Endothelial cell of hepatic sinusoid (primary cell): Measurements from ENCODE around the gene MCM5.

Experiments used
- in situ Hi-C: cut with HindIII; loops from 2 replicates; pipeline ENCODE4 v1.10.0; 2017; ENCODE audit warnings: low sequenced_read_pairs

MCM5 gene

DNA sequence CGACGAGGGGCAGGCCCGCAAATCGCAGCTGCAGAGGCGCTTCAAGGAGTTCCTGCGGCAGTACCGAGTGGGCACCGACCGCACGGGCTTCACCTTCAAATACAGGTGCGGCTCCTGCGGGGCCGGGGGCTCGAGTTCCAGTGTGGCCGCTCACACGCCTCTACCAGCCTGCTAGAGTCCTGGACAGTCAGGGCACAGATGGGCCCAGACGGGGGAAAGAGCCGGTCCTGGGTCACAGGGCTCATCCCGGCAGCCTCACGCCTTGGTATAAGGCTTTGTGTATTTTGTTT lies 506 bp downstream of the MCM5 start:
- in situ Hi-C loops, result loop anchor here (10.0 kb wide), 1 partner anchor 164 kb away; no protein-coding TSS in a partner anchor

DNA sequence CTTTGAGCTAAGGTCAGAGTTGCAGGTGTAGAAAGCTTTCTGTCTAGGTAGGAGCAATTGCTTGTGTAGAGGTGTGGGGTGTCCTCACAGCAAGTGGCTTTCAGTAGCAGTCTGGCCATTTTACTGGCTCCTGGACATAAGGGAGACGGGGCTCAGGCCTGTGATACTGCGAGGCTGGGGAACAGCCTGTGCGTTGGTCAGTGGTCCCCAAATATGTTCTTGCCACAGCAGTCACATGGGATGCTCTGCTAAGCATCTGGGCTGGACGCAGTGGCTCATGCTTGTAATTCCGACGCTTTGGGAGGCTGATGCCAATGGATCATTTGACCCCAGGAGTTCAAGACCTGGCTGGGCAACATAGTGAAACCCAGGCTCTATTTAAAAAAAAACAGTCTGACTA lies 1.9 kb downstream of the MCM5 start:
- in situ Hi-C loops, result loop anchor here (10.0 kb wide), 1 partner anchor 163 kb away; no protein-coding TSS in a partner anchor

DNA sequence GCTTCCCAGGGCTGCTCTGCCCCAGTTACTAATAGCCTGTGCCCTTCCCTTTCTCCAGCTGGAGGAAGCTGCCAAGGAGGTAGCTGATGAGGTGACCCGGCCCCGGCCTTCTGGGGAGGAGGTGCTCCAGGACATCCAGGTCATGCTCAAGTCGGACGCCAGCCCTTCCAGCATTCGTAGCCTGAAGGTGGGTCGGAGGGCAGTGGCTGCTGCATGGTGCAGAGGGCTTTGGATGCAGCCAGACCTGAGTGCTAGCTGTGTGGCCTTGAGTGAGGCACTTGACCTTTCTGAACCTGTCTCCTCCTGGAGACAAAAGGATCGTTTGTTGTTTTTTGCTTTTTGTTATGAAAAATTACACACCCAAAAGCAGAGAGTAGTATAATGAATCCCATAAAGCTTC lies 3.4 kb downstream of the MCM5 start:
- in situ Hi-C loops, result loop anchor here (10.0 kb wide), 1 partner anchor 161 kb away; no protein-coding TSS in a partner anchor

DNA sequence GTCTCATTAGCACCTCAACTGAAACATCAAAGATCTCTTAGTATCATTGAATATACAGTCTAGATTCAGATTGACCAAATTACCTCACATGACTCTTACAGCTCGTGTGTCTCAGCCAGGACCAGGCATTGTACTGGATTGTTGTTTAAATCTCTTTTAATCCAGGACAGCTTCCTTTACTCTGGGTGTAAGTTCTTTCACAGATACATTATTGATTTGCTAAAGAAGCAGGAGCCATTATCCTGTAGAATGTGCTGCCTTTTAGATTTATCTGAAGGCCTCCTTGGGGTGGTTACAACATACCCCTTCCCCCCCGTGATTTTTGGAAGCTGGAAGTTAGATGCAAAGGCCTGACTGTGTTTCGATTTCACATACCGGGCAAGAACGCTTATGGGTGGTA lies 4.2 kb downstream of the MCM5 start:
- in situ Hi-C loops, result loop anchor here (10.0 kb wide), 1 partner anchor 161 kb away; no protein-coding TSS in a partner anchor

DNA sequence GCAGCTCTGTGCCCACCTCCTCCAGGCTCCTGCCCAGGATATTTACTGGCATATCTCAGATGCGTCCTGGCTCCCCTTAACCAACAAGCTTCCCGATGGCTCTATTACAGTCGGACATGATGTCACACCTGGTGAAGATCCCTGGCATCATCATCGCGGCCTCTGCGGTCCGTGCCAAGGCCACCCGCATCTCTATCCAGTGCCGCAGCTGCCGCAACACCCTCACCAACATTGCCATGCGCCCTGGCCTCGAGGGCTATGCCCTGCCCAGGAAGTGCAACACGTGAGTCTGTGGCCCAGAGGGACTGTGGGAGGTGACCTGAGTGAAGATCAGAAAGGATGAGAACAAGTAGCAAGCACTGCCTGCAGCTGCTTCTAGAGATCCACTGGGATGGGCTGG lies 6.5 kb downstream of the MCM5 start:
- in situ Hi-C loops, result loop anchor here (10.0 kb wide), 1 partner anchor 158 kb away; no protein-coding TSS in a partner anchor

DNA sequence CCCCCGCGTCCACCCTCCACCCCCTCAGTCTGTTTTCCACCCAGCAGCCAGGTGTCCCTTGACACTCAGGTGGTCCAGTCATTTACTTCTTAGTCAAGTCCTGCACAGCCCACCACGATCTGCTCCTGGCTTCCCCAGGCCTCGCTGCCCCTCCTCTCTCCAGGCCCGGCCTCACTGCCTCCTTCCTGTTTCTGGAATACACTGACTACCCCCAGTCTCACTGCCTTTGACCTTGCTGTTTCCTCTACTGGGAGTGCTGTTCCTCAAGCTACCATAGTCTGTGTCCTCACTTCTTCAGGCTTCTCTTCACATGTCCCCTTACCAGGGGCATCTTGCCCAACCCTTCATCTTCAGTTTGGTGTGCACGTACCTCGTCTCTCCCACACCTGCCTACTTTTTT lies 7.4 kb downstream of the MCM5 start:
- in situ Hi-C loops, result loop anchor here (10.0 kb wide), 1 partner anchor 157 kb away; no protein-coding TSS in a partner anchor

DNA sequence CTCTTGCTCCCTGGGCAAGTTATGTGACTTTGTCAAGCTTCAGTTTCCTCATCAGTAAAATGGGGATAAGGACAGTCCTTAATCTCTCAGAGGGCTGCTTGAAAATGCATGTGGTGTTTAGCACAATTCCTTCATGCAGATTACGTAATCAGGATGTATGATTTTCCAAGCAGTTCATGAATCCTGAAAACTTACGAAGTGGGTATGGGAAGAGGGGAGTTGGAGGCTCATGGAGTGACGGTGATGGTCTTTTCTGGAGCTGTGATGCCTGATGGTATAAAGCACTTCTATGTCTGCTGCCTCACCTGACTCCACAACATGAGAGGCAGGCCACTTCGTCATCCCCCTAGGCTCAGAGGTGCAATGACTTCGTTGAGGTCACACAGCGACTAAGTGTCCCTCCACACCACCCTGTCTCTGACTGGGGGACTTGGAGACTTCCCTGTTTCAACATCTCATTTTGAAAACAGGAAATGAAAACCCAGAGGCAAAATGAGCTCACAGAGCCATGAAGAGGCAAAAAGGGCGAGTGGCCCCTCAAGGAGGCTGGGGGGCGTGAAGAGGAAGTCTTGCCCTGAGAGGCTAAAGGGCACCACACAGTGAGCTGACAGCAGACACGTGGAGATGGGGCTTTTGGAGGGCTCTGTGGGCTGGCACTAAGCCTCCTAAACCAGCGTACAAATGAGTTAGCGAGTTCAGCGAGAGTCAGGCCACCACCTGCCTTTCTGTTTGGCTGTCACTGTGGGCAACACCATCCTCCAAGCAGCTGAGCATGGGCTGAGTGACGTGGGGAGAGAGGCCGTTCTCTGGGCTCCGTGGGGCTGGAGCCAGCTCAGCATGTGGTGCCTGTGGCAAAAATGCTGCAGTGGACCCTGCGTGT lies 10.1 kb downstream of the MCM5 start:
- in situ Hi-C loops, result loop anchor here (10.0 kb wide), 1 partner anchor 155 kb away; no protein-coding TSS in a partner anchor

DNA sequence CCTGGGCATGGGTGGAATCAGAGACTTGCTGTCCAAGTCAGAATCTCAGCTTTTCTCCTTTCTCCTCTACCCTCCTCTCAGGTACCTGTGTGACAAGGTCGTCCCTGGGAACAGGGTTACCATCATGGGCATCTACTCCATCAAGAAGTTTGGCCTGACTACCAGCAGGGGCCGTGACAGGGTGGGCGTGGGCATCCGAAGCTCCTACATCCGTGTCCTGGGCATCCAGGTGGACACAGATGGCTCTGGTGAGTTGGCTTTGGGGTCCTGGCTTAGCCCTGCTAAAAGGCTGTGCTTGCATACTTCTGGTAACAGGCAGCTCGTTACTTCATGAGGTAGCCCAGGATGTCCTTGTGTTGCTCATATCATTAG lies 10.7 kb downstream of the MCM5 start:
- in situ Hi-C loops, result no loop called here

DNA sequence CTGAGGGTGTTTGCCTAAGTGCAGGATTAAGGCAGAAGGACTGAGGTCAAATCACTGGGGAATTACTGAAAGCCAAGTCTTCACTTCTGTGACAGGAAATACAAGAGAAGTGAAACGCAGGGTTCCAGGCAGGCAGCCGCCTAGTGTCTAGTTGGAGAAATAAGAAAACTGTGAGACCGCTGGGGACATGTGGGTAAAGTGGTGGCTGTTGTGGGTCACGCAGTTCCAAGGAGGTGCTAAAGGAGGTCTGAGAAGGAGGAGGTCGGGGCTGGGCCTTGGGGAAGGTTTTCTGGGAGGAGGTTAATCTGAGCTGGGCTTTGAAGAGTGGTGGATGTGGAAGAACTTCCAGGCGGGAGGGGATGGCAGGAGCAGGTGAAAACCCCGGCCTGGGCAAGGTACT lies 11.2 kb downstream of the MCM5 start:
- in situ Hi-C loops, result no loop called here

DNA sequence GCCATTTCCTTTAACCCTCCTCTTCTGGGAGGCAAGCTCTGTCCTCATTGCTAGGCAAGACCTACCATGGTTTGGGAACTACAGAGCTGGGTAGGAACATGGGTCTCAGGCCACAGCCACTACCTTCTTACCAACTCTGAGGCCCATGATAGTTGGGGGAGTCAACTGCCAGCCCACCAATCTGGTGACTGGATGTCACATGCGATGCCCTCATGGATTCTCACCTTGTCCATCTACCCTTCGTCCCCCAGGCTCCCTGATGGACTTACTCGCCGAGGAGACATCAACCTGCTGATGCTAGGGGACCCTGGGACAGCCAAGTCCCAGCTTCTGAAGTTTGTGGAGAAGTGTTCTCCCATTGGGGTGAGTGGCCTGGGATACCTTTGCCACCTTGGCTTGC lies 13.7 kb downstream of the MCM5 start:
- in situ Hi-C loops, result no loop called here

DNA sequence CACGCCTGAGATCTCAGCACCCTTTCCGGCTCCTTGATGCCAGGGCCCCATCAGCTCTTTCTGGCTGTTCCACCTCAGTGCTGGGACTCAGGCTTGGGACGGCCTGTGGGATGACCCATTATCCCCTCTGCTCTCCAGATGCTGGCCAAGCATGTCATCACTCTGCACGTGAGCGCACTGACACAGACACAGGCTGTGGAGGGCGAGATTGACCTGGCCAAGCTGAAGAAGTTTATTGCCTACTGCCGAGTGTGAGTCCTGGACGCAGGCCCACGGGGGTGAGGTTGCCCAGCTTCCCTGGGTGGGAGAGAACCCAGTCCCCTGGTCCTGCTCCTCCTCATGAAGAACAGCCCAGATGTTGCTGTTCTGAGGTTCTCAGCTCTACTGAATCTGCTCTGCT lies 17.7 kb downstream of the MCM5 start:
- in situ Hi-C loops, result no loop called here

DNA sequence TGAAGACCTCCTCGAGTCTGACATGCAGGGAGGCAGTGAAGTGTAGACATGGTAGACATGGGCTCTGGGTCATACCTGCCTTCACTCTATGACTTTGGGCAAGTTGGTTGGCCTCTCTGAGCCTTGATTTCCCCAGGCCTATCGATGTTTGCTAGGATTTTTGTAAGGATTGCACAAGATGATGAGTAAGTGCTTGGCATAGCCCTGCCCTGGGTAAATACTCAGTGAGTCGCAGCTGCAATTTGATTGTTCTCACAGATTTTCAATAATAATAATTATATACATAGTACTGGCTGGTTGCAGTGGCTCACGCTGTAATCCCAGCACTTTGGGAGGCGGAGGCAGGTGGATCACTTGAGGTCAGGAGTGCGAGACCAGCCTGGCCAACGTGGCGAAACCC lies 18.1 kb downstream of the MCM5 start:
- in situ Hi-C loops, result no loop called here

DNA sequence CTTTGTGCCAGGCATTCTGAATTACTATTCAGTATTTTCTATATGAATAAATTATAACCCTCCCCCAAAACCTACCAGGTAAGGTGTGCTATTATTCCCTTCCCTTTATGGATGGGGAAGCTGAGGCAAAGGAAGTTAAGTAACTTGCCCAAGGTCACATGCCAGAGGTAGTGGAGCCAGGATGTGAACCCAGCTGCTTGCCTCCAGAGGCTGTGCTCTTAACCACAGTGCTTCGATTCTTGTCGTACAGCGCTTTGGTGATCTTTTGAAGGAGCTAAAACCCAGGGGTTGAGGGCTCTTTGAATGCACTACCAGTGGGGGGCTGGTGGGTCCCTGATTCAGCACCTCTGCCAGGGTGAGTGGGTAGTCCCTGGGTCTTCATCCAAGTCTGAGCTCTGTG lies 18.8 kb downstream of the MCM5 start:
- in situ Hi-C loops, result no loop called here

DNA sequence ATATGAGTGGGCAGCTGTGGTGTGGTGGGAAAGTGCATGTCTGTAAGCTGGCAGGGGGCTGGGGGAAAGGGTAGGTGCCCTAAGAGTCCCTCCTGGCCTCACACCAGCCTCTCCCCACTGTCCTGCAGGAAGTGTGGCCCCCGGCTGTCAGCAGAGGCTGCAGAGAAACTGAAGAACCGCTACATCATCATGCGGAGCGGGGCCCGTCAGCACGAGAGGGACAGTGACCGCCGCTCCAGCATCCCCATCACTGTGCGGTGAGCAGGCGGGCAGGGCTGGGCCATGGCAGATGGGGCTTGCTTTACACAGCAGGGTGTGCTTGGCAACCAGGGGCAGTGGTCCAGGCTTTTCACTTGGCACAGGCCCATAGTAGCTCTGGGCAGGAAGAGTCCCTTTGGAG lies 19.8 kb downstream of the MCM5 start:
- in situ Hi-C loops, result no loop called here

DNA sequence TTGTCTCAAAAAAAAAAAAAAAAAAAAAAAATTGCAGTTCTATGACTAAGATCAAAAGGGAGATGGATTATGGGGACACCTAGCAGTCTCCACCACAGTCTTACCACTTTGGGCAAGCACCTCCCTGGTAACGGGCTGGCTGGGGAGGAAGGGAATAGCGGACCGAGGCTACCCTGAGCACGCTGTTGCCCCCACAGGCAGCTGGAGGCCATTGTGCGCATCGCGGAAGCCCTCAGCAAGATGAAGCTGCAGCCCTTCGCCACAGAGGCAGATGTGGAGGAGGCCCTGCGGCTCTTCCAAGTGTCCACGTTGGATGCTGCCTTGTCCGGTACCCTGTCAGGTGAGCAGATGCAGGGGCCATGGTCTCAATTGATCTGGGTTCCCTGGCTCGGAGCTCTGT lies 21.2 kb downstream of the MCM5 start:
- in situ Hi-C loops, result no loop called here

DNA sequence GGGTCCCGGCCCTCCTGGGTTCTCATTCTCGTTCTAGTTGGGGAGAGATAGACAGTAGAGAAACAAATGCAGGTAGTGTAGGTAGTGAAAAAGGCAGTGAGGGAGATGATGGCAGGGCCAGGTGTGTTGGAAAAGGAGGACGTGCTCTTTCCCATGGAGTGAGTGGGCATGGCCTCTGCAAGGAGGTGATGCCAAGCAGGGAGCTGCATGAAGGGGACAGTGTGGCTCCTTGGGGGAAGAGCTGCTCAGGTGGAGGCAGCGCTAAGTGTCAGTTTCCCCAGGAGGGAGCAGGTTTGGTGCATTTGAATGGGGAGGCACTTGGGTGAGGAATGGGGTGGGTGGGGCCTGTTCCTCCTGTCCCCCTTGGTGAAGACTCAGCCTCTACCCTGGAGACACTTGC lies 22.2 kb downstream of the MCM5 start:
- in situ Hi-C loops, result no loop called here

DNA sequence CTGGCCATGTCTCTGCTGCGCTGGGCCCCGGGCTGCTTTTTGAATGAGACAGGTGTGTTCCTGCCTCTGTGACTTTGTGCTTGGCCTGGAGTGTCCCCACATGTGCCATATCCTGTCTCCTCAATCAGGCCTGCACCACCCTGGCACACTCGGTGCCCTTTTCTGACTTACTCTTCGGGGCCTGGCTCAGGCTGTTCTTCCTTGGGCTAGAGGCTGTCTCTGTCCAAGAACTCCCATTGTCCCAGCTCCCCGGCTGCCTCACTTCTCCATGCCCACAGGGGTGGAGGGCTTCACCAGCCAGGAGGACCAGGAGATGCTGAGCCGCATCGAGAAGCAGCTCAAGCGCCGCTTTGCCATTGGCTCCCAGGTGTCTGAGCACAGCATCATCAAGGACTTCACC lies 23.0 kb downstream of the MCM5 start:
- in situ Hi-C loops, result no loop called here

DNA sequence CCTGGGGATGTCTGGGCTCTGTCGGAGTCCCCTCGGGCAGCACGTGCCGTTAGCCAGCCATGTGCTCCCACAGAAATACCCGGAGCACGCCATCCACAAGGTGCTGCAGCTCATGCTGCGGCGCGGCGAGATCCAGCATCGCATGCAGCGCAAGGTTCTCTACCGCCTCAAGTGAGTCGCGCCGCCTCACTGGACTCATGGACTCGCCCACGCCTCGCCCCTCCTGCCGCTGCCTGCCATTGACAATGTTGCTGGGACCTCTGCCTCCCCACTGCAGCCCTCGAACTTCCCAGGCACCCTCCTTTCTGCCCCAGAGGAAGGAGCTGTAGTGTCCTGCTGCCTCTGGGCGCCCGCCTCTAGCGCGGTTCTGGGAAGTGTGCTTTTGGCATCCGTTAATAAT lies 24.1 kb downstream of the MCM5 start:
- in situ Hi-C loops, result no loop called here

DNA sequence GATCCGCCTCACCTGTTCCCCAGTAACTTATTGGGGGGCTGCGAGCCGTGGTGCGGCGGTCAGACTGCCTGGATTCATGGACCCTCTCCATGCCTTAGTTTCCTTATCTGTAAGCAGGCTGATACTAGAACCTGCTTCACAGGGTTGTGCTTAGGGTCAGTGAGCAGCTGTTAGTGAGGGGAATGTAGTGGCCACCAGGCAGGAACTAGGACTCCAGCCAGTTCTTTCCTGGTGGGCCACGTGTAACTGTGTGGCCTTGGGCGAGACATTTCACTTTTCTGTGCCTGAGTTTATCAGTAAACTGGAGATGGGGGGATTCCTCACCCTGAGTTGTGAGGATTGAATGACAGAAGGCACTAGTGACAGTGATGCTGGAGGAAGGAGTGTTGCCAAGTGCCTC lies 24.8 kb downstream of the MCM5 start:
- in situ Hi-C loops, result loop anchor here (5.0 kb wide), 2 partner anchors 48 to 82 kb away; no protein-coding TSS in a partner anchor

DNA sequence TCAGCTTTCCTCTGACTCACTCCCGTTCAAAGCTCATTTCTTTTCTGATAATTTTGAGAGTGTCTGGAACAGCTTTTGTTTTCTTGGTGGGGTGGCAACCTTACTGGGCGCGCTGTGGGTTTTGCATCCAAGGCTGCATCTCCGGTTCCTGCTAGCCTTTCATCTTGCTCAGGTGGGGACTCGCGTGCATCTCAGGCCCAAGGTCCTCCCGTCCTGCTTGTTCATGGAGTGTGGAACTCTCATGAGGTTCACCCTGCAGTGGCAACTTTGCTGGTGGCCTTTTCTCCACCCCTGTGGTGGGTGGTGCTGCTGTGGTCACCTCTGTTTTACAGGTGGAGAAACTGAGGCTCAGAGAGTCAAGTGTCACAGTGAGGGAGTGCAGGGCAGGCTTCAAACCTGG lies 25.6 kb downstream of the MCM5 start:
- in situ Hi-C loops, result loop anchor here (5.0 kb wide), 2 partner anchors 47 to 83 kb away; no protein-coding TSS in a partner anchor

DNA sequence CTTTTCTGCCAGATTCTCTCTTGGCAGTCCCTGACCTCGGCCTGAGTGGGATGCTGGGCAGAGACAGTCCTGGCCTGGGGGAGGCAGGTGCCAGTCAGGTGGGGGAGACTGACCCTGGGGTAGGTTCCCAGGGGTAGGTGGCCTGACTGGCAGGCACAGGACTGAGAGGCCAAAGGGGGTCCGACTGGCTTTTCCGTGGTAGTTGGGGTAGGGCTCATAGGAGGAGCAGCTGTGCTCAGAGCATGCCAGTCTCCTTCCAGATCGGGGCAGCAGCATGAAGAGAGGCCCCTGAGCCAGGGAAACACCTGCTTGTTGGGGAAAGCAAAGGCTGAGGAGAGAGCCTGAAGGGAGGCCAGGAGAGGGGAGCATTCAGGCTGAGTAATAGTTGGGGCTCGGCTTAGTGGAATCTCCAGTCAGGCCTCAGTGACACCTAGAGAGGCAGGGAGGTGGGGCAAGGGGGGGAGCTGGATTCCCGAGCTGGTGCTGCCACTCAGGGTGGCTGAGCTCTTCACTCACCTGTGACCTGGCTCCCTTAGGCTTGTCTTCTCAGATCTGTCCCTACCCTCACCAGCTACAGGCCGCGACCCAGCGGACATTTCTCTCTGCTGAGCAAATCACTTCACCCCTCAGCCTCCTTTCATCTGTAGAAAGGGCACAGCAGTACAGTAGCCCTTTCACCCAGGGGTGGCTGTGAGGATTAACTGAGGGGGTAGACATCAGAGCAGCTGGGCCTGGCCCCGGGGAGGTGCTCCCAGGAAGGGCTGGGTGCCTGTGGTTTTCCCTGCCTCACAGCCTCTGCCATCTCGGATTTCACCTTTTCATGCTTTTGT lies 26.2 kb downstream of the MCM5 start:
- in situ Hi-C loops, result loop anchor here (5.0 kb wide), 2 partner anchors 46 to 84 kb away; no protein-coding TSS in a partner anchor

DNA sequence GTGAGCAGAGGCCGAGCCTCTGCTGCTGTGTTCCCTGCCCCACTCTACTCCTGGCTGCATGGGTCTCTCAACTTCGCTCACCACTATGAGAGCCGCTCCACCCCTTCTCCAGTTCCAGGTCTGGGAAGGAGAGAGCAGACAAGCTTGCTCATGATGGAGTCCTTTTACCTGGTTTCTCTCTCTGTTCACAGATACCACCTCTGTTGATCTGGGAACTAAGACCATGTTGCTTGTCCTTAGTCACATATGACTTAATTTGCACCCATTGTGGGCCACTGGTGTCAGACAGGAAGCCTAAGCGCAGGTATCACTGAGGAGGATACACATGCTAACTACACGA lies 26.8 kb downstream of the MCM5 start:
- in situ Hi-C loops, result loop anchor here (5.0 kb wide), 2 partner anchors 46 to 84 kb away; no protein-coding TSS in a partner anchor
